CD4-positive, alpha-beta memory T cell (primary cell): ENCODE results near the gene PEX11B. TPM values are rescaled to one million over a fixed set of nuclear protein-coding genes. Genes with fewer than 3 reads are reported as not detected.

Source experiments
- CTCF ChIA-PET: fragments of 350-600 bp; sonication (Branson Sonifier 250); formaldehyde crosslinking; loops from one replicate; lab custom pipeline; 2021; ENCODE audit warnings: inconsistent platforms; ENCODE audit not compliant: partially characterized antibody; lab: Charles Lee
- POLR2A ChIA-PET: fragments of 350-600 bp; sonication (Branson Sonifier 250); formaldehyde crosslinking; loops from one replicate; lab custom pipeline; 2021; ENCODE audit not compliant: partially characterized antibody; lab: Charles Lee
- DNase-seq, 5 donors: peaks; one replicate each; pipeline versions ENCODE4 v3.0.0 to v3.0.0-alpha.2; 2020 to 2022; ENCODE audit warnings: mixed read lengths in 1 of 5
- H3K27ac ChIP-seq: one replicate; pipeline ENCODE4 v1.7.0; 2013; ENCODE audit warnings: low read depth, low read length
- H3K27me3 ChIP-seq: 2 replicates; pipeline ENCODE4 v1.7.0; 2013; ENCODE audit warnings: mild to moderate bottlenecking, low read length, moderate library complexity; ENCODE audit not compliant: insufficient read depth
- H3K36me3 ChIP-seq: 2 replicates; pipeline ENCODE4 v1.7.0; 2013; ENCODE audit warnings: mild to moderate bottlenecking, low read length, moderate library complexity; ENCODE audit not compliant: insufficient read depth
- H3K4me1 ChIP-seq: 2 replicates; pipeline ENCODE4 v1.7.0; 2013; ENCODE audit warnings: mild to moderate bottlenecking, low read length, moderate library complexity; ENCODE audit not compliant: insufficient read depth
- H3K4me3 ChIP-seq, 2 donors: one replicate each; pipeline ENCODE4 v1.7.0; 2013; ENCODE audit warnings: low read length in 2 of 2, mild to moderate bottlenecking in 1 of 2
- H3K9me3 ChIP-seq, 2 donors: one replicate each; pipeline ENCODE4 v1.7.0; 2013; ENCODE audit warnings: low read length in 2 of 2, control low read depth in 1 of 2; ENCODE audit not compliant: control insufficient read depth in 1 of 2
- H3K27ac Mint-ChIP-seq, 7 donors: one replicate each; pipeline ENCODE4 v1.8.0; 2020 to 2021; ENCODE audit warnings: mixed read lengths in 7 of 7, mild to moderate bottlenecking in 6 of 7, inconsistent platforms in 3 of 7, moderate library complexity in 3 of 7
- H3K27me3 Mint-ChIP-seq, 2 donors: one replicate each; pipeline ENCODE4 v1.8.0; 2020 to 2021; ENCODE audit warnings: mixed read lengths in 2 of 2
- H3K36me3 Mint-ChIP-seq, 2 donors: one replicate each; pipeline ENCODE4 v1.8.0; 2020 to 2021; ENCODE audit warnings: mixed read lengths in 2 of 2, inconsistent platforms in 1 of 2, mild to moderate bottlenecking in 1 of 2
- H3K4me1 Mint-ChIP-seq, 4 donors: one replicate each; pipeline ENCODE4 v1.8.0; 2020 to 2021; ENCODE audit warnings: mixed read lengths in 4 of 4, mild to moderate bottlenecking in 1 of 4
- H3K4me3 Mint-ChIP-seq, 8 donors: one replicate each; pipeline ENCODE4 v1.8.0; 2020 to 2021; ENCODE audit warnings: mixed read lengths in 8 of 8, mild to moderate bottlenecking in 7 of 8, moderate library complexity in 6 of 8, inconsistent platforms in 3 of 8
- H3K9me3 Mint-ChIP-seq, 8 donors: one replicate each; pipeline ENCODE4 v1.8.0; 2020 to 2021; ENCODE audit warnings: mixed read lengths in 8 of 8, mild to moderate bottlenecking in 5 of 8, inconsistent platforms in 3 of 8, moderate library complexity in 1 of 8
- intact Hi-C: fragments of 100-400 bp; cut with micrococcal nuclease; formaldehyde crosslinking; loops from one replicate; pipeline ENCODE4 v1.15.1; 2023
- polyA plus RNA-seq, 2 donors: library from polyadenylated mRNA; unstranded; fragments of 300-500 nt; fragmentation: Illumina TruSeq; gene quantifications; one replicate each; pipeline ENCODE4 v1.2.3, GENCODE V29; 2021
- total RNA-seq, 2 experiments: library from RNA; stranded (reverse); gene quantifications; one replicate each; pipeline ENCODE4 v1.2.3, GENCODE V29; 2021

The PEX11B gene
- total and polyA plus RNA-seq, 4 experiments from 2014 or later, result 34.7 to 55.3 (median 46.6) TPM

DNA sequence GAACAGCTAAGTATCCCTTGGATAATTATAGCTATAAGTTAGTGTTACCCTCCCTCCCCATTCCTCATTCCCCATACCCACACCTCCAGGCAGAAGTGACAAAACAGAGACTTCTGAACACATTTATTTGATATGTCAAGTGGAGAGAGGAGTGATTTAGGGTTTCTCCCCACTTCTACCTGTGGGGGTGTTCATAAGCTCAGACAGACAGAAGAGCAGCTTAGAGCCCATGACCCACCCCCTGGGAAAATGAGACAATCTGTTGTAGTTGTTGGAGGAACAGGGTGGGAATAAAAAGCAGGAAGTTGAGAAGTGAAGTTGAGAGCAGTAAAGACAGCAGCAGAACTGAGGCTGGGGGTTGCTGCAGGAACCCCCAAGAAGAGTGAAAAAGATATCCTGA lies 40.8 kb upstream of the PEX11B start:
- H3K4me1 Mint-ChIP-seq, result peaks cover 59 to 91% (median 67%) of the 10 kb centered on the region in 4 donors
- intact Hi-C loops, result loop anchor here (2.0 to 5.0 kb wide), 2 partner anchors 17 to 42 kb away; partner anchors contain the start of gene PEX11B
- Histone ChIP-seq H3K36me3 (no peaks in the 10 kb centered on the region), H3K4me3 (no peak overlapping the region), H3K27ac (no peak overlapping the region), H3K9me3 (no peaks in the 10 kb centered on the region), H3K27me3 (no peaks in the 10 kb centered on the region), H3K4me1 (peaks cover 70% of the 10 kb centered on the region)
- H3K36me3 Mint-ChIP-seq, result peaks cover 0 to 19% of the 10 kb centered on the region in 2 donors
- ChIA-PET CTCF (interaction anchor here (0.9 to 3.5 kb wide), 6 partner anchors 14 to 103 kb away, joined by 3 to 30 read pairs (median 6); partner anchors contain the start of gene RBM8A), POLR2A (interaction anchor here (0.8 to 17.4 kb wide), 8 partner anchors 19 to 101 kb away, joined by 3 to 444 read pairs (median 30); partner anchors contain the start of genes PEX11B, RBM8A and TXNIP)
- H3K27me3 Mint-ChIP-seq, result no peaks in the 10 kb centered on the region
- H3K9me3 Mint-ChIP-seq, result no peaks in the 10 kb centered on the region
- peak overlapping the region; percentile 59 to 97 (median 84) for H3K4me3 Mint-ChIP-seq
- no peak for DNase-seq
- H3K27ac Mint-ChIP-seq, result peak overlapping the region; percentile 71 to 95 (median 89)

DNA sequence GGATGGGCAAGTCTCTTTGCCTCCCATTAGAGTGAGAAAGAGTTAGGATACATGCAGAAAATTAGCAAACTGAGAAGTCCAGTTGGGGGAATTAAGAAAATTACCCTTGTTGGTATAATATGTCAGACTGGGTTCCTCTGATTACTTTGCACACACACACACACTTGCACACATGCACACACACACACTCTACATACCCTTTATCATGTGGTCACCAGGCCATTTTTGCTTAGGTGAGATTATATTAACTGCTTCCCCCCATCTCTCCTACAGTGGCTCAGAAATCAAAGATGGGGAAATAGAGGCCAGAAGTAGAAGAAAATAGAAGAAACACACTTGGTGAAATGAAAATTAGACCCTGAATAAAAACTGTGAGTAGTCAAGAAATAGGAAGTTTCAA lies 40.2 kb upstream of the PEX11B start:
- H3K27ac Mint-ChIP-seq, result peak overlapping the region; percentile 74 to 97 (median 92)
- peaks cover 0 to 17% of the 10 kb centered on the region in 2 donors for H3K36me3 Mint-ChIP-seq
- ChIA-PET CTCF (interaction anchor here (0.6 to 3.5 kb wide), 11 partner anchors 14 to 76 kb away, joined by 3 to 30 read pairs (median 5); partner anchors contain the start of genes ITGA10 and RBM8A), POLR2A (interaction anchor here (0.8 to 17.4 kb wide), 15 partner anchors 8 to 113 kb away, joined by 3 to 444 read pairs (median 7); partner anchors contain the start of genes NUDT17, PEX11B, RBM8A and TXNIP)
- intact Hi-C loops, result loop anchor here (2.0 to 5.0 kb wide), 2 partner anchors 18 to 41 kb away; partner anchors contain the start of gene PEX11B
- H3K9me3 ChIP-seq, result no peaks in the 10 kb centered on the region
- peak overlapping the region; percentile 81 for H3K27ac ChIP-seq
- peaks cover 59 to 91% (median 68%) of the 10 kb centered on the region in 4 donors for H3K4me1 Mint-ChIP-seq
- H3K27me3 ChIP-seq, result no peaks in the 10 kb centered on the region
- H3K4me1 ChIP-seq, result peaks cover 70% of the 10 kb centered on the region
- H3K27me3 Mint-ChIP-seq, result no peaks in the 10 kb centered on the region
- H3K4me3 Mint-ChIP-seq, result peak overlapping the region in 6 of 8 donors; percentile 6 to 99 (median 82)
- no peaks in the 10 kb centered on the region for H3K9me3 Mint-ChIP-seq
- H3K36me3 ChIP-seq, result no peaks in the 10 kb centered on the region
- no peak overlapping the region for H3K4me3 ChIP-seq
- no peak for DNase-seq

DNA sequence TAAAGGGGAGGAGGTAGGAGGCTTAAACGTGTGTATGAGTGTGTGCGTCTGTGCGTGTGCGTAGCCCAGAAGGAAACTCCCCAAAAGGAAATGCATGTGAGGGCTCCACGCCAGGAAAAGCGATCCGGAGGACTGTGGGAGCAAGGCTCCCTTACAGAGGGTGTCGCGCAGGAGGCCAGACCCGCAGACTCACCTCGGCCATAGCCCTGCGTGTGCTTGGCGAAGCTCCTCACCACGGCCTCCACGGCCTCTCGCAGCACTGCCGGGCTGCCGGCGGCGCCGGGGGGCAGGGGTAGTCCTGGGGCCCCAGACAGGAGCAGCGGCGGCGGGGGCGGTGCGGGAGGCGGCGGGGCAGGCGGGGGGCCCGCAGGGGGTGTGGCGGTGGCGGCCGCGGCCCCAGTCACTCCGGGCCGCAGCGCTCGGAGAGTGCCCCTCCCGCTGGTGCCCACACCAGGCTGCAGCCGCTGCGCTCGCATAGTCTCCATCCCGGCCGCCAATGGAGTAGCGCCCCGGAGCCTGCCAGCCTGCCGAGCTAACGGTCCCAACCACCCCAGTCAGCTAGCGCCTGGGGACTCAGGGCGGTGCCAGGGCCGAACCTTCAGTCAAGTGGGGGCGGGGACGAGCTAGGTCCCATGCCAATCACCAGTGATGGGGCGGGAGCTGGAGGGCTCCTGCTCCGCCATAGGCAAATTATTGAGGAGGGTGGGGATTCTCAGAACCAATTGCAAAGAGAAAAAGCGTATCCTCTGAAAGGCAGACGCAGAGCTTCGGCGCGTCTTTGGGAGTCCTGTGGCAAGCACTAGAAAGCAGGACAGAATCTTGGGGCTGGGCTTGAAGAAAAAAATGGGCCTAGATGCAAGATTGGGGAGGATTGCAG lies 39.2 kb upstream of the PEX11B start, which contains the start of gene LIX1L:
Gene LIX1L, minus strand, starts transcription at position 575 of the 877 bp plus-strand sequence. Its CDS starts 90 bp downstream, at position 485.
- Histone ChIP-seq H3K27me3 (no peaks in the 10 kb centered on the region), H3K36me3 (no peaks in the 10 kb centered on the region), H3K27ac (peak within 1 kb of the TSS; percentile 81), H3K9me3 (no peaks in the 10 kb centered on the region), H3K4me3 (peak within 1 kb of the TSS; percentile 31 to 63), H3K4me1 (peaks cover 65% of the 10 kb centered on the region)
- ChIA-PET CTCF (interaction anchor here (0.7 to 3.5 kb wide), 18 partner anchors 15 to 112 kb away, joined by 3 to 30 read pairs (median 4); partner anchors contain the start of genes ITGA10, NUDT17, PIAS3 and RBM8A), POLR2A (interaction anchor here (0.7 to 17.4 kb wide), 25 partner anchors 9 to 134 kb away, joined by 3 to 444 read pairs (median 6); partner anchors contain the start of genes ANKRD35, HJV, NUDT17 and PEX11B)
- no peaks in the 10 kb centered on the region for H3K9me3 Mint-ChIP-seq
- intact Hi-C loops, result loop anchor here (1.0 to 5.0 kb wide), 3 partner anchors 19 to 40 kb away; partner anchors contain the start of genes PEX11B and RBM8A
- DNase-seq, result peak; percentile 92 to 98 (median 94)
- no peaks in the 10 kb centered on the region for H3K27me3 Mint-ChIP-seq
- H3K27ac Mint-ChIP-seq, result peak within 1 kb of the TSS; percentile 89 to 99 (median 97)
- peak within 1 kb of the TSS; percentile 89 to 99 (median 96) for H3K4me3 Mint-ChIP-seq
- peaks cover 0 to 16% of the 10 kb centered on the region in 2 donors for H3K36me3 Mint-ChIP-seq
- peaks cover 55 to 88% (median 65%) of the 10 kb centered on the region in 4 donors for H3K4me1 Mint-ChIP-seq

DNA sequence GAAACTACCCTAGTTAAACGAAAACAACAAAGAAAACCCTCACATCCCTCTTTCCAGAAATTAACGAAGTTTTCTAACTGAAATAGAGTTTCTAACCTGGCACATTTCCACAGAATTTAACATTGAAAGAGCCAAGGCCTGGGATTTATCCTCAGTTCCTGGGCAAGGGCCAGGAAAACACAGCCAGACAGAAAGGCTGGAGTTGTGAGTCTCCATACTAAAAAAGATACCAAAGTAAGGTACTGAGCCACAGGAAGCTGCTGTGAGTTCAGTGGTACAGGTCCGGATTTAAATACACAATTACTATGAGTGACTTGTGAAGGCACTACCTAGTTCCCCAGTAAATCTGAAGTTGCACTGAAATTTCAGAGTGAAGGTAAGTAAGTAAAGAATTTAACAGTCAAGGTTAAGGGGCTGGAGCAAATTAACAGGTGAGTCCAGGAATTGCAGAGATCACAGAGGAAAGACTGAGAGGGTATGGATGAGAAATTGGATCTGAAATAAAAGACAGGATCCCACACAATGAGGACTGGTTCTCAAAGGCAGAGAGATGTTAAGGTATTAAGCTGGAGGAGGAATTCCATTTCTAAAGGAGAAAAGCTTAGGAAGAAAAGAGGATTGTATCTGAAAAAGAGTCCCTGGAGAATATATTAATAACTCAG lies 38.4 kb upstream of the PEX11B start:
- H3K27me3 ChIP-seq, result no peaks in the 10 kb centered on the region
- H3K4me1 Mint-ChIP-seq, result peaks cover 56 to 87% (median 67%) of the 10 kb centered on the region in 4 donors
- peak overlapping the region; percentile 89 to 99 (median 96) for H3K4me3 Mint-ChIP-seq
- H3K36me3 ChIP-seq, result no peaks in the 10 kb centered on the region
- peak overlapping the region; percentile 81 for H3K27ac ChIP-seq
- H3K4me1 ChIP-seq, result peaks cover 67% of the 10 kb centered on the region
- ChIA-PET CTCF (interaction anchor here (0.7 to 3.5 kb wide), 6 partner anchors 22 to 111 kb away, joined by 3 to 30 read pairs (median 11); partner anchors contain the start of genes NUDT17 and RBM8A), POLR2A (interaction anchor here (0.9 to 17.4 kb wide), 13 partner anchors 13 to 133 kb away, joined by 3 to 444 read pairs (median 7); partner anchors contain the start of genes PEX11B, PIAS3, POLR3C and RBM8A)
- H3K27me3 Mint-ChIP-seq, result no peaks in the 10 kb centered on the region
- H3K27ac Mint-ChIP-seq, result peak overlapping the region; percentile 89 to 99 (median 97)
- intact Hi-C loops, result loop anchor here (1.0 to 5.0 kb wide), 2 partner anchors 30 to 40 kb away; partner anchors contain the start of genes PEX11B and RBM8A
- DNase-seq, result peak in 2 of 5 donors; percentile 31 to 50
- H3K4me3 ChIP-seq, result peak overlapping the region; percentile 31 to 63
- no peaks in the 10 kb centered on the region for H3K9me3 ChIP-seq
- H3K9me3 Mint-ChIP-seq, result no peaks in the 10 kb centered on the region
- H3K36me3 Mint-ChIP-seq, result peaks cover 4 to 17% of the 10 kb centered on the region in 2 donors

DNA sequence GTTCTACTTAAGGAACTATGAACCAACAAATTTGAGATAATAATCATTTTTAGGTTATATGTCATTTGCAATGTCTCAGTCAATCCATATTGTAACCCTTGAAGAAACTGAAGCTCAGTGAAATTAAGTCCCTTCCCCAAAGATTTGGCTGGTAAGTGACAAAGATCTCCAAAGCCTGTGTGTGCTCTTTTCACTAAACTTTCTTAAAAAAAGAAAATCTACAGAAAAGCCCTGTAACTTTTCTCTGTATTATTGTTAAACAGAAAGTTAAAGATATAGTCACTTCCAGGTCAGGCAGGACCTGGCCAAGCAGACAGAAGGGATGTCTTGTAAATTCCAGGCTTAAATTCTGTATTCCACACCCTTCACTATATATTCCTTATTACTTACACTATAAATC lies 37.8 kb upstream of the PEX11B start:
- intact Hi-C loops, result loop anchor here (5.0 kb wide), 1 partner anchor 39 kb away; the partner anchor contains the start of gene PEX11B
- peak overlapping the region; percentile 89 to 99 (median 97) for H3K27ac Mint-ChIP-seq
- peaks cover 10 to 19% of the 10 kb centered on the region in 2 donors for H3K36me3 Mint-ChIP-seq
- peak overlapping the region; percentile 89 to 99 (median 96) for H3K4me3 Mint-ChIP-seq
- no peak for DNase-seq
- H3K27ac ChIP-seq, result peak overlapping the region; percentile 81
- peaks cover 59 to 87% (median 72%) of the 10 kb centered on the region in 4 donors for H3K4me1 Mint-ChIP-seq
- H3K4me1 ChIP-seq, result peaks cover 72% of the 10 kb centered on the region
- no peaks in the 10 kb centered on the region for H3K9me3 Mint-ChIP-seq
- H3K36me3 ChIP-seq, result no peaks in the 10 kb centered on the region
- POLR2A ChIA-PET, result interaction anchor here (1.1 to 17.4 kb wide), 7 partner anchors 13 to 98 kb away, joined by 3 to 444 read pairs (median 49); partner anchors contain the start of genes PEX11B, PIAS3, RBM8A and TXNIP
- no peaks in the 10 kb centered on the region for H3K27me3 ChIP-seq
- CTCF ChIA-PET, result interaction anchor here (2.0 to 3.5 kb wide), 2 partner anchors 23 to 24 kb away, joined by 14 to 30 read pairs; no protein-coding TSS in a partner anchor
- no peaks in the 10 kb centered on the region for H3K9me3 ChIP-seq
- peak overlapping the region; percentile 31 to 63 for H3K4me3 ChIP-seq
- no peaks in the 10 kb centered on the region for H3K27me3 Mint-ChIP-seq

DNA sequence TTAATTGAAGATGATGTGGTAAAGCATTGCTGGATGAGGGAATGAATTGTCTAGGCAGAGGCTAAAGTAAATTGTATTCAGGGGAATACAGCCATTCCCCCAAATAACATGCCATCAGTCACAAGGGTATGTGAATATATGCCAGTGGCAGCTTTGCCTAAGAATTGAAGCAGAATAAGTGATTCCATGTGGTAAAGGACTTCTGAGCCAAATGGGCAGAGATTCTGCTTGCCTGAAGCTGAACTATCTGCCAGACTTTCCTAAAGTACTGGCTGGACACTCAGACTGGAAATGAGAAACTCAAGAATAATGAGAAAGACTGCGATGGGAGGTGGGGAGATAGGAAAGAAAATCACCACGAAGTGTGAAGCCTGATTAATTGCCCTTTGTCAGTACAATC lies 36.9 kb upstream of the PEX11B start:
- peak overlapping the region; percentile 5 to 89 (median 72) for H3K27ac Mint-ChIP-seq
- Histone ChIP-seq H3K9me3 (no peaks in the 10 kb centered on the region), H3K4me1 (peaks cover 77% of the 10 kb centered on the region), H3K36me3 (no peaks in the 10 kb centered on the region), H3K4me3 (no peak overlapping the region), H3K27ac (peak overlapping the region; percentile 81), H3K27me3 (no peaks in the 10 kb centered on the region)
- DNase-seq, result no peak
- H3K36me3 Mint-ChIP-seq, result peaks cover 11 to 21% of the 10 kb centered on the region in 2 donors
- POLR2A ChIA-PET, result interaction anchor here (2.4 to 17.4 kb wide), 5 partner anchors 8 to 38 kb away, joined by 19 to 444 read pairs (median 203); partner anchors contain the start of genes ANKRD34A, PEX11B, POLR3GL and RBM8A
- intact Hi-C loops, result loop anchor here (5.0 kb wide), 1 partner anchor 38 kb away; the partner anchor contains the start of gene PEX11B
- CTCF ChIA-PET, result interaction anchor here (1.3 to 2.6 kb wide), 2 partner anchors 9 to 28 kb away, joined by 6 to 8 read pairs; partner anchors contain the start of genes ANKRD34A, POLR3GL and RBM8A
- peak overlapping the region; percentile 5 to 99 (median 94) for H3K4me3 Mint-ChIP-seq
- no peaks in the 10 kb centered on the region for H3K27me3 Mint-ChIP-seq
- H3K4me1 Mint-ChIP-seq, result peaks cover 63 to 89% (median 77%) of the 10 kb centered on the region in 4 donors
- H3K9me3 Mint-ChIP-seq, result no peaks in the 10 kb centered on the region
